HL-60 (cell line): ENCODE measurements around the gene WDR4.
"Not testable (repeated sequence)": the region's sequence is repeated elsewhere in the genome, so short reads cannot be mapped to it uniquely, and the experiment has no call there.

Experiments
- DNase-seq, 2 experiments: peaks; one replicate each; pipeline ENCODE4 v3.0.0-alpha.2; 2010 to 2020; ENCODE audit warnings: low read depth in 1 of 2, low spot score in 1 of 2
- H3K27ac ChIP-seq: fragments of 250-450 bp; sonication (Bioruptor Pico); replicated peaks from 2 replicates; pipeline ENCODE4 v1.5.1; 2020; ENCODE audit warnings: mild to moderate bottlenecking, moderate library complexity
- H3K27me3 ChIP-seq: fragments of 250-450 bp; sonication (Bioruptor Pico); 2 replicates; pipeline ENCODE4 v1.5.1; 2021; ENCODE audit warnings: mild to moderate bottlenecking, moderate library complexity; ENCODE audit not compliant: insufficient read depth, poor library complexity, severe bottlenecking
- H3K4me3 ChIP-seq: replicated peaks from 2 replicates; pipeline ENCODE4 v1.5.1; 2011; ENCODE audit warnings: mild to moderate bottlenecking, control low read depth, low read length; ENCODE audit not compliant: insufficient read depth
- CTCF ChIP-seq: IDR thresholded peaks from one replicate; pipeline ENCODE4 v1.5.1; 2011; ENCODE audit warnings: low read length, control low read depth, inconsistent platforms; ENCODE audit not compliant: insufficient read depth
- GABPA ChIP-seq: IDR thresholded peaks from 2 replicates; pipeline ENCODE4 v1.6.1; 2012; ENCODE audit warnings: low read depth
- POLR2AphosphoS5 ChIP-seq: IDR thresholded peaks from 2 replicates; pipeline ENCODE4 v1.6.1; 2012; ENCODE audit warnings: low read depth
- SPI1 ChIP-seq: IDR thresholded peaks from 2 replicates; pipeline ENCODE4 v1.6.1; 2012; ENCODE audit warnings: low read depth, mild to moderate bottlenecking, borderline replicate concordance
- TF ChIP-seq, protein P1 (sequence below): IDR thresholded peaks from 2 replicates; pipeline ENCODE4 v1.6.1; 2012; ENCODE audit warnings: low read depth; ENCODE audit not compliant: insufficient replicate concordance

WDR4 gene

GRCh38 chr21:42819861-42820615, 59.3 kb downstream of the WDR4 start:
- DNase-seq: no peak
- Histone ChIP-seq H3K27ac (no peak overlapping the region), H3K4me3 (no peak overlapping the region), H3K27me3 (peaks cover 2% of the 10 kb centered on the region)
- TF ChIP-seq SPI1: no peak
- no peak for TF ChIP-seq CTCF
- TF ChIP-seq, protein P1, sequence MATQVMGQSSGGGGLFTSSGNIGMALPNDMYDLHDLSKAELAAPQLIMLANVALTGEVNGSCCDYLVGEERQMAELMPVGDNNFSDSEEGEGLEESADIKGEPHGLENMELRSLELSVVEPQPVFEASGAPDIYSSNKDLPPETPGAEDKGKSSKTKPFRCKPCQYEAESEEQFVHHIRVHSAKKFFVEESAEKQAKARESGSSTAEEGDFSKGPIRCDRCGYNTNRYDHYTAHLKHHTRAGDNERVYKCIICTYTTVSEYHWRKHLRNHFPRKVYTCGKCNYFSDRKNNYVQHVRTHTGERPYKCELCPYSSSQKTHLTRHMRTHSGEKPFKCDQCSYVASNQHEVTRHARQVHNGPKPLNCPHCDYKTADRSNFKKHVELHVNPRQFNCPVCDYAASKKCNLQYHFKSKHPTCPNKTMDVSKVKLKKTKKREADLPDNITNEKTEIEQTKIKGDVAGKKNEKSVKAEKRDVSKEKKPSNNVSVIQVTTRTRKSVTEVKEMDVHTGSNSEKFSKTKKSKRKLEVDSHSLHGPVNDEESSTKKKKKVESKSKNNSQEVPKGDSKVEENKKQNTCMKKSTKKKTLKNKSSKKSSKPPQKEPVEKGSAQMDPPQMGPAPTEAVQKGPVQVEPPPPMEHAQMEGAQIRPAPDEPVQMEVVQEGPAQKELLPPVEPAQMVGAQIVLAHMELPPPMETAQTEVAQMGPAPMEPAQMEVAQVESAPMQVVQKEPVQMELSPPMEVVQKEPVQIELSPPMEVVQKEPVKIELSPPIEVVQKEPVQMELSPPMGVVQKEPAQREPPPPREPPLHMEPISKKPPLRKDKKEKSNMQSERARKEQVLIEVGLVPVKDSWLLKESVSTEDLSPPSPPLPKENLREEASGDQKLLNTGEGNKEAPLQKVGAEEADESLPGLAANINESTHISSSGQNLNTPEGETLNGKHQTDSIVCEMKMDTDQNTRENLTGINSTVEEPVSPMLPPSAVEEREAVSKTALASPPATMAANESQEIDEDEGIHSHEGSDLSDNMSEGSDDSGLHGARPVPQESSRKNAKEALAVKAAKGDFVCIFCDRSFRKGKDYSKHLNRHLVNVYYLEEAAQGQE: no peak
- no peak for TF ChIP-seq GABPA
- no peak for TF ChIP-seq POLR2AphosphoS5

- TF ChIP-seq CTCF (peak; percentile 54), GABPA (no peak)
- Histone ChIP-seq H3K27ac (no peak overlapping the region), H3K27me3 (peaks cover 2% of the 10 kb centered on the region), H3K4me3 (no peak overlapping the region)
- peak in 1 of 2 experiments; percentile 58 for DNase-seq
Observed at GRCh38 chr21:42818328-42818749, 61.0 kb downstream of the WDR4 start.

DNA sequence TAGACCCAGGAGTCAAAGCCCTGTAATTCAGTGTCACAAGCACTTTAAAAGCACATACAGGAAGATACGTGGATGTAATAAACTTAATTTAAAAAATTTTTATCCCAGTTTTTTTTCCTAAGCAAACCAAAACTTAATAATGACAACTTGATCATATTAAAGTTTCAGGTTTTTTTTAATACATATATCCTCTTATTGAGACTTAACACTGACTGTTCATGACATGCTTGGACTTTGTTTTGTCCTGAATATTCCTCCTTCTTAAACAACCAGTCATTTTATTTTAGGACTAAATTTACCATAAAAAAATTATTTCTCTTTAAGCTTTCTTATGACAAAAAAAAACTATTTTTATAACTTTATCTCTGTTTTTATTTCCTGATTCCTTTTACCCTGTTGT, 64.1 kb downstream of the WDR4 start:
- TF ChIP-seq CTCF (no peak), GABPA (no peak), SPI1 (no peak), POLR2AphosphoS5 (no peak)
- TF ChIP-seq, protein P1: no peak
- no peak overlapping the region for H3K27ac ChIP-seq
- DNase-seq: no peak
- H3K27me3 ChIP-seq: no peaks in the 10 kb centered on the region
- H3K4me3 ChIP-seq: no peak overlapping the region

DNA sequence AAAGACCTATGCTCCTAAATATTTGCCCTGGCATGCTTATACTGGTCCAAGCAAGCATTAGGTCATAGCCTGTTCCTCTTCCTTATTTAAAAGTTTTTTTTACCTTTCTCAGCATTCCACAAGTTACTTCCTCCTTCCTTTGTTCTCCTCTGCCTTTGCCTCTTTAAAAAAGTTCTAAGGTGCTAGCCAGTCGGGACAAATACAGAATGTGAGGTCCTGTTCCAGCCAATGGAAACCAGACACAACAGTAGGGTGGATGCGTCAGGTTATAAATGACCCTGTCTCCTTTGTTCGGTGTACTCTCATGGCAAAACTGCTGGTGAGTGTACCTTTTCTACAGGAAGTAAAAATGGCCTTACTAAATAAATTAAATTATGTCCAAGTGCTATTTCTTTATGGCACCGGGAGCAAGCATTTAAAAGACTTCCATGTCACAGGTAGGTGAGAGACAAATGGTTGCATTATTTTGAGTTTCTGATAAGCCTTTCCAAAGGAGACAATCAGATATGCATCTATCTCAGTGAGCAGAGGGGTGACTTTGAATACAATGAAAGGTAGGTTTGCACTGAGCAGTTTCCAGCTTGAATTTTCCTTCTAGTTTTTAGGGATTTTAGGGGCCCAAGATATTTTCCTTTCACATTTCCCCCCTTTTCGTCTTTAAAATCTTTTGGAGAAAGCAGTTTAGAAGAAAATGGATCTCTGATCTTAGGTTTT, 66.7 kb downstream of the WDR4 start:
- not testable (repeated sequence) for H3K27ac ChIP-seq, DNase-seq, H3K27me3 ChIP-seq, H3K4me3 ChIP-seq
